GM12878 (cell line): ENCODE results near the gene RBKS. TPM values are rescaled to one million over a fixed set of nuclear protein-coding genes. Genes with fewer than 3 reads are reported as not detected.

ENCODE experiments used
- ATAC-seq: fragments of 200-7000 bp; cut with Tn5 transposase; 3 replicates; pipeline ENCODE4 v1.9.1; 2020; ENCODE audit warnings: mild to moderate bottlenecking, moderate library complexity
- BruUV-seq: library from RNA; stranded (reverse); fragments of 400-500 nt; replicated peaks from 2 replicates; lab custom pipeline; 2021; lab: Mats Ljungman, UMichigan
- CTCF ChIA-PET: fragments of 300-600 bp; sonication (Branson Sonifier 250); formaldehyde crosslinking; extraction: SDS; loops from one replicate; lab custom pipeline; 2021; ENCODE audit warnings: inconsistent platforms; lab: Yijun Ruan, JAX
- POLR2A ChIA-PET: fragments of 350-600 bp; formaldehyde crosslinking; extraction: SDS; loops from one replicate; lab custom pipeline; 2021; ENCODE audit warnings: inconsistent platforms; lab: Charles Lee
- RAD21 ChIA-PET: fragments of 300-600 bp; sonication (Branson Sonifier 250); formaldehyde crosslinking; loops from one replicate; lab custom pipeline; 2023; ENCODE audit warnings: antibody characterized with exemption; ENCODE audit not compliant: unreplicated experiment; lab: Charles Lee
- SMC1A ChIA-PET: fragments of 300-600 bp; sonication (Branson Sonifier 250); formaldehyde crosslinking; loops from one replicate; lab custom pipeline; 2023; ENCODE audit not compliant: unreplicated experiment, uncharacterized antibody; lab: Charles Lee
- DNase-seq: peaks from one replicate; pipeline ENCODE4 v3.0.0-alpha.2; 2011; ENCODE audit warnings: low read depth, low spot score
- FAIRE-seq: peaks from 3 replicates; lab custom pipeline; 2011; peaks lifted over from hg19 to GRCh38; lab: Jason Lieb, UNC
- H2AFZ ChIP-seq: 2 replicates; pipeline ENCODE4 v1.6.0; 2011; ENCODE audit warnings: low read depth, low read length, control low read depth; ENCODE audit not compliant: control insufficient read depth
- H3K27ac ChIP-seq: 2 replicates; pipeline ENCODE4 v1.5.1; 2011; ENCODE audit warnings: control low read depth; ENCODE audit not compliant: control insufficient read depth, insufficient read depth
- H3K27me3 ChIP-seq, 2 experiments: replicated peaks in 1 of 2; 2 replicates each; pipeline versions ENCODE4 v1.6.0 to v1.6.1; 2011; ENCODE audit warnings: low read length in 1 of 2; ENCODE audit not compliant: control insufficient read depth in 2 of 2, insufficient read depth in 2 of 2
- H3K36me3 ChIP-seq, 2 experiments: 2 replicates each; pipeline ENCODE4 v1.5.1; 2011; ENCODE audit warnings: low read length in 1 of 2; ENCODE audit not compliant: control insufficient read depth in 2 of 2, insufficient read depth in 2 of 2
- H3K4me1 ChIP-seq: 2 replicates; pipeline ENCODE4 v1.6.1; 2011; ENCODE audit warnings: mild to moderate bottlenecking, low read length, moderate library complexity, mixed read lengths; ENCODE audit not compliant: control insufficient read depth, insufficient read depth
- H3K4me2 ChIP-seq: 2 replicates; pipeline ENCODE4 v1.6.0; 2011; ENCODE audit warnings: control low read depth; ENCODE audit not compliant: control insufficient read depth, insufficient read depth
- H3K4me3 ChIP-seq: fragments of 200-600 bp; sonication (generic); 2 replicates; pipeline ENCODE4 v1.5.1; 2016
- H3K79me2 ChIP-seq: 2 replicates; pipeline ENCODE4 v1.6.0; 2011; ENCODE audit warnings: low read length; ENCODE audit not compliant: control insufficient read depth, insufficient read depth
- H3K9ac ChIP-seq: 2 replicates; pipeline ENCODE4 v1.8.0; 2011; ENCODE audit warnings: low read length, control low read depth, mixed read lengths; ENCODE audit not compliant: control insufficient read depth, insufficient read depth
- H3K9me3 ChIP-seq: replicated peaks from 3 replicates; pipeline ENCODE4 v1.5.1; 2011; ENCODE audit warnings: mild to moderate bottlenecking, low read length; ENCODE audit not compliant: control insufficient read depth, insufficient read depth
- H4K20me1 ChIP-seq: 2 replicates; pipeline ENCODE4 v1.6.0; 2011; ENCODE audit not compliant: control insufficient read depth, insufficient read depth
- IKZF2 ChIP-seq, 2 experiments: fragments of 450-650 bp; IDR thresholded peaks; 2 replicates each; pipeline ENCODE4 v1.6.1; 2017; ENCODE audit warnings: mild to moderate bottlenecking in 2 of 2, moderate library complexity in 2 of 2
- NFIC ChIP-seq: IDR thresholded peaks from 2 replicates; pipeline ENCODE4 v1.6.1; 2012; ENCODE audit warnings: low read depth, mild to moderate bottlenecking, inconsistent platforms, low read length, moderate library complexity
- PKNOX1 ChIP-seq: fragments of 450-650 bp; IDR thresholded peaks from 2 replicates; pipeline ENCODE4 v1.6.1; 2016; ENCODE audit warnings: mild to moderate bottlenecking
- POLR2AphosphoS5 ChIP-seq: IDR thresholded peaks from 2 replicates; pipeline ENCODE4 v1.6.1; 2011; ENCODE audit warnings: mild to moderate bottlenecking, low read length, inconsistent platforms
- RELA ChIP-seq: fragments of 450-650 bp; IDR thresholded peaks from 2 replicates; pipeline ENCODE4 v1.8.0; 2014; ENCODE audit warnings: borderline replicate concordance; ENCODE audit not compliant: partially characterized antibody
- SMAD1 ChIP-seq: fragments of 450-650 bp; IDR thresholded peaks from 2 replicates; pipeline ENCODE4 v1.6.1; 2018; ENCODE audit warnings: mild to moderate bottlenecking, low read depth; ENCODE audit not compliant: partially characterized antibody
- SREBF1 ChIP-seq: IDR thresholded peaks from 2 replicates; pipeline ENCODE4 v1.6.1; 2012; ENCODE audit warnings: mild to moderate bottlenecking, low read length
- TCF12 ChIP-seq: IDR thresholded peaks from 2 replicates; pipeline ENCODE4 v1.6.1; 2011; ENCODE audit warnings: low read depth, mild to moderate bottlenecking, low read length
- TCF7 ChIP-seq: IDR thresholded peaks from 2 replicates; pipeline ENCODE4 v1.6.1; 2014; ENCODE audit warnings: antibody characterized with exemption, borderline replicate concordance
- USF1 ChIP-seq: IDR thresholded peaks from 2 replicates; pipeline ENCODE4 v1.6.1; 2011; ENCODE audit warnings: borderline replicate concordance, low read depth, mild to moderate bottlenecking, moderate library complexity, mixed read lengths, low read length; ENCODE audit not compliant: insufficient read depth; ENCODE audit errors: extremely low read length
- WGBS: methylation state at CpG from one replicate; pipeline ENCODE4 v1.1.6; 2016; ENCODE audit warnings: low lambda C conversion rate; ENCODE audit not compliant: insufficient replicate concordance, insufficient coverage; ENCODE audit errors: missing lambda C conversion rate; 5-methylcytosine and 5-hydroxymethylcytosine counted together
- in situ Hi-C: fragments of 300-500 bp; cut with MboI; formaldehyde crosslinking; loops from 9 replicates; pipeline ENCODE4 v1.14.3; 2018; ENCODE audit warnings: mixed read lengths
- intact Hi-C: fragments of 100-400 bp; cut with micrococcal nuclease; formaldehyde crosslinking; loops from one replicate; pipeline ENCODE4 v1.14.2; 2022; ENCODE audit not compliant: unreplicated experiment
- polyA plus RNA-seq, 11 experiments: library from polyadenylated mRNA; depleted of rRNA in 4 of 11; unstranded in 6 of 11; stranded (reverse) in 5 of 11; fragments of >200 nt; fragmentation: Nextera tagmentation in 4 of 11; fragmentation: Illumina TruSeq in 1 of 11; extraction: Ambion mirVana in 4 of 11; extraction: Trizol in 1 of 11; gene quantifications; 1 replicate in 1 of 11; 2 replicates in 10 of 11; pipeline versions ENCODE4 v1.2.1 to v1.2.3, GENCODE V29; 2011 to 2016; ENCODE audit warnings: inconsistent platforms in 2 of 11, missing spikeins in 2 of 11, low read depth in 1 of 11
- total RNA-seq, 4 experiments: library from RNA; depleted of rRNA in 3 of 4; stranded (reverse); fragments of >200 nt in 3 of 4; fragmentation: Illumina TruSeq in 1 of 4; extraction: Trizol in 1 of 4; gene quantifications; 2 replicates each; pipeline versions ENCODE4 v1.2.1 to v1.2.3, GENCODE V29; 2013 to 2021
- TF ChIP-seq, protein P1 (sequence below): fragments of 450-650 bp; formaldehyde crosslinking; IDR thresholded peaks from 2 replicates; pipeline ENCODE4 v1.4.0; 2020; ENCODE audit warnings: mild to moderate bottlenecking, moderate library complexity
- TF ChIP-seq, protein P2 (sequence below): fragments of 450-650 bp; IDR thresholded peaks from 2 replicates; pipeline ENCODE4 v1.6.1; 2017; ENCODE audit warnings: mild to moderate bottlenecking
- TF ChIP-seq, protein P3 (sequence below): IDR thresholded peaks from 2 replicates; pipeline ENCODE4 v1.6.1; 2012; ENCODE audit warnings: low read depth, low read length, improper control_type of control experiment

Gene RBKS
- total and polyA plus RNA-seq, 10 of the 15 experiments (the other 5 are each of a cell fraction or from before 2014, with no cell fraction given) = 0.39 to 1.8 (median 1.0) TPM

- TF ChIP-seq, protein P1, sequence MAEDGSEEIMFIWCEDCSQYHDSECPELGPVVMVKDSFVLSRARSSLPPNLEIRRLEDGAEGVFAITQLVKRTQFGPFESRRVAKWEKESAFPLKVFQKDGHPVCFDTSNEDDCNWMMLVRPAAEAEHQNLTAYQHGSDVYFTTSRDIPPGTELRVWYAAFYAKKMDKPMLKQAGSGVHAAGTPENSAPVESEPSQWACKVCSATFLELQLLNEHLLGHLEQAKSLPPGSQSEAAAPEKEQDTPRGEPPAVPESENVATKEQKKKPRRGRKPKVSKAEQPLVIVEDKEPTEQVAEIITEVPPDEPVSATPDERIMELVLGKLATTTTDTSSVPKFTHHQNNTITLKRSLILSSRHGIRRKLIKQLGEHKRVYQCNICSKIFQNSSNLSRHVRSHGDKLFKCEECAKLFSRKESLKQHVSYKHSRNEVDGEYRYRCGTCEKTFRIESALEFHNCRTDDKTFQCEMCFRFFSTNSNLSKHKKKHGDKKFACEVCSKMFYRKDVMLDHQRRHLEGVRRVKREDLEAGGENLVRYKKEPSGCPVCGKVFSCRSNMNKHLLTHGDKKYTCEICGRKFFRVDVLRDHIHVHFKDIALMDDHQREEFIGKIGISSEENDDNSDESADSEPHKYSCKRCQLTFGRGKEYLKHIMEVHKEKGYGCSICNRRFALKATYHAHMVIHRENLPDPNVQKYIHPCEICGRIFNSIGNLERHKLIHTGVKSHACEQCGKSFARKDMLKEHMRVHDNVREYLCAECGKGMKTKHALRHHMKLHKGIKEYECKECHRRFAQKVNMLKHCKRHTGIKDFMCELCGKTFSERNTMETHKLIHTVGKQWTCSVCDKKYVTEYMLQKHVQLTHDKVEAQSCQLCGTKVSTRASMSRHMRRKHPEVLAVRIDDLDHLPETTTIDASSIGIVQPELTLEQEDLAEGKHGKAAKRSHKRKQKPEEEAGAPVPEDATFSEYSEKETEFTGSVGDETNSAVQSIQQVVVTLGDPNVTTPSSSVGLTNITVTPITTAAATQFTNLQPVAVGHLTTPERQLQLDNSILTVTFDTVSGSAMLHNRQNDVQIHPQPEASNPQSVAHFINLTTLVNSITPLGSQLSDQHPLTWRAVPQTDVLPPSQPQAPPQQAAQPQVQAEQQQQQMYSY (CRISPR knock-in tag) = no peak
- TF ChIP-seq RELA = no peak
- no peak for TF ChIP-seq SMAD1
- TF ChIP-seq TCF7 = no peak
- TF ChIP-seq, all 136 proteins: peak for 0
Measured at GRCh38 chr2:27915874-27916273, 25.7 kb upstream of the RBKS start (continued).

DNA sequence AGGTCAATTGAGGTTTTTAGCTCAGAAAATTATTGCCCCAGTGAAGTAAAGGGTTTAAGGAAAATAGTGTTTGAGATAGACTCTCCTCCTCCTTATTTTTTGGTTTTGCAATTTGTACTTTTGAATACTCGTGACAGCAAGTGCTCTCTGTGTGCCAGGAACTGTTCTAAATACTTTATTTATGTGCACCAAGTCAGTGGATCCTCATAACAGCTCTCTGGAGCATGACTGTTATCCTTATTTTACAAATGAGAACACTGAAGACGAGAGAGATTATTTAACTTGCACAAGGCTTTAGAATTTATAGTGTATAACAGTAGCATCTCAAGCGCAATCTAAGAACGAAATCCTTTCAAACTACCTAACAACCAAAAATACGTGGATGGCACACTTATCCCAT lies 25.0 kb upstream of the RBKS start:
- in situ Hi-C loops = no loop called here
- no peak for ATAC-seq
- FAIRE-seq = no peak
- DNase-seq = no peak
- BruUV-seq = no TSS peak
- CTCF ChIA-PET = interaction anchor here (1.6 kb wide), 1 partner anchor 10 kb away, joined by 7 read pairs; no protein-coding TSS in a partner anchor
- SMC1A ChIA-PET = interaction anchor here (0.6 to 1.4 kb wide), 3 partner anchors 10 to 30 kb away, joined by 3 read pairs; no protein-coding TSS in a partner anchor
- POLR2A ChIA-PET = no interaction called here
- Histone ChIP-seq H3K36me3 (no peaks in the 10 kb centered on the region), H3K4me3 (no peak overlapping the region), H3K79me2 (no peaks in the 10 kb centered on the region), H3K9ac (no peak overlapping the region), H4K20me1 (no peaks in the 10 kb centered on the region), H3K4me2 (no peak overlapping the region), H3K27me3 (no peaks in the 10 kb centered on the region), H3K9me3 (no peaks in the 10 kb centered on the region), H3K4me1 (no peaks in the 10 kb centered on the region), H2AFZ (no peak overlapping the region), H3K27ac (no peak overlapping the region)
- RAD21 ChIA-PET = no interaction called here
- 76% methylated on average over 5 of the region's 5 CpGs for WGBS
- intact Hi-C loops = no loop called here
- TF ChIP-seq SREBF1 (no peak), PKNOX1 (no peak), TCF12 (no peak), USF1 (no peak), NFIC (no peak), IKZF2 (IDR thresholded peaks at IDR 0.05) (no peak), POLR2AphosphoS5 (no peak)
- TF ChIP-seq, protein P2, sequence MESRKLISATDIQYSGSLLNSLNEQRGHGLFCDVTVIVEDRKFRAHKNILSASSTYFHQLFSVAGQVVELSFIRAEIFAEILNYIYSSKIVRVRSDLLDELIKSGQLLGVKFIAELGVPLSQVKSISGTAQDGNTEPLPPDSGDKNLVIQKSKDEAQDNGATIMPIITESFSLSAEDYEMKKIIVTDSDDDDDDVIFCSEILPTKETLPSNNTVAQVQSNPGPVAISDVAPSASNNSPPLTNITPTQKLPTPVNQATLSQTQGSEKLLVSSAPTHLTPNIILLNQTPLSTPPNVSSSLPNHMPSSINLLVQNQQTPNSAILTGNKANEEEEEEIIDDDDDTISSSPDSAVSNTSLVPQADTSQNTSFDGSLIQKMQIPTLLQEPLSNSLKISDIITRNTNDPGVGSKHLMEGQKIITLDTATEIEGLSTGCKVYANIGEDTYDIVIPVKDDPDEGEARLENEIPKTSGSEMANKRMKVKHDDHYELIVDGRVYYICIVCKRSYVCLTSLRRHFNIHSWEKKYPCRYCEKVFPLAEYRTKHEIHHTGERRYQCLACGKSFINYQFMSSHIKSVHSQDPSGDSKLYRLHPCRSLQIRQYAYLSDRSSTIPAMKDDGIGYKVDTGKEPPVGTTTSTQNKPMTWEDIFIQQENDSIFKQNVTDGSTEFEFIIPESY = no peak
- TF ChIP-seq, protein P3, sequence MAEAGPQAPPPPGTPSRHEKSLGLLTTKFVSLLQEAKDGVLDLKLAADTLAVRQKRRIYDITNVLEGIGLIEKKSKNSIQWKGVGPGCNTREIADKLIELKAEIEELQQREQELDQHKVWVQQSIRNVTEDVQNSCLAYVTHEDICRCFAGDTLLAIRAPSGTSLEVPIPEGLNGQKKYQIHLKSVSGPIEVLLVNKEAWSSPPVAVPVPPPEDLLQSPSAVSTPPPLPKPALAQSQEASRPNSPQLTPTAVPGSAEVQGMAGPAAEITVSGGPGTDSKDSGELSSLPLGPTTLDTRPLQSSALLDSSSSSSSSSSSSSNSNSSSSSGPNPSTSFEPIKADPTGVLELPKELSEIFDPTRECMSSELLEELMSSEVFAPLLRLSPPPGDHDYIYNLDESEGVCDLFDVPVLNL = no peak
